ENCODE data around the gene HSD17B10. TPM values are rescaled to one million over a fixed set of nuclear protein-coding genes. Genes with fewer than 3 reads are reported as not detected.
"Not testable (repeated sequence)": the region's sequence is repeated elsewhere in the genome, so short reads cannot be mapped to it uniquely, and the experiment has no call there.

HSD17B10 gene
- total and polyA plus RNA-seq, 7 experiments from 2014 or later: 23.9 to 129 (median 47.1) TPM

GRCh38 chrX:53474707-53475106 is 40.5 kb upstream of the HSD17B10 start:
- ChIA-PET POLR2A (no interaction called here), CTCF (interaction anchor here (0.7 kb wide), 1 partner anchor 161 kb away, joined by 3 read pairs; no protein-coding TSS in a partner anchor)
- H3K27ac ChIP-seq (ENCODE audit: low read depth, low read length): no peak overlapping the region
- no peak overlapping the region for H3K4me3 ChIP-seq (ENCODE audit: low read length)
- intact Hi-C loops (cut with micrococcal nuclease): no loop called here
- Mint-ChIP-seq H3K4me3 (no peak overlapping the region), H3K36me3 (no peaks in the 10 kb centered on the region), H3K27ac (no peak overlapping the region), H3K4me1 (peaks cover 0 to 2% (median 0%) of the 10 kb centered on the region in 7 donors), H3K27me3 (peaks cover 0 to 16% (median 0%) of the 10 kb centered on the region in 5 donors), H3K9me3 (no peaks in the 10 kb centered on the region)
- H3K27me3 ChIP-seq (ENCODE audit: control insufficient read depth in 2 of 2, insufficient read depth in 2 of 2, low read length in 2 of 2): no peaks in the 10 kb centered on the region
- H3K4me1 ChIP-seq (ENCODE audit: control insufficient read depth in 2 of 2, insufficient read depth in 2 of 2, low read length in 2 of 2): no peaks in the 10 kb centered on the region
- no peaks in the 10 kb centered on the region for H3K9me3 ChIP-seq (ENCODE audit: control insufficient read depth in 2 of 3, low read length in 3 of 3)
- no peaks in the 10 kb centered on the region for H3K36me3 ChIP-seq (ENCODE audit: control insufficient read depth in 2 of 3, insufficient read depth in 3 of 3, low read length in 3 of 3)
- no peak for ATAC-seq
- no peak for DNase-seq

GRCh38 chrX:53471346-53471745 is 37.2 kb upstream of the HSD17B10 start:
- Mint-ChIP-seq H3K27ac (no peak overlapping the region), H3K4me3 (no peak overlapping the region), H3K9me3 (no peaks in the 10 kb centered on the region), H3K4me1 (peaks cover 0 to 2% (median 0%) of the 10 kb centered on the region in 7 donors), H3K36me3 (no peaks in the 10 kb centered on the region), H3K27me3 (peaks cover 0 to 16% (median 0%) of the 10 kb centered on the region in 5 donors)
- H3K36me3 ChIP-seq (ENCODE audit: control insufficient read depth in 2 of 3, insufficient read depth in 3 of 3, low read length in 3 of 3): no peaks in the 10 kb centered on the region
- intact Hi-C loops (cut with micrococcal nuclease): no loop called here
- no peak overlapping the region for H3K4me3 ChIP-seq (ENCODE audit: low read length)
- H3K27me3 ChIP-seq (ENCODE audit: control insufficient read depth in 2 of 2, insufficient read depth in 2 of 2, low read length in 2 of 2): no peaks in the 10 kb centered on the region
- ChIA-PET POLR2A (no interaction called here), CTCF (no interaction called here)
- no peaks in the 10 kb centered on the region for H3K4me1 ChIP-seq (ENCODE audit: control insufficient read depth in 2 of 2, insufficient read depth in 2 of 2, low read length in 2 of 2)
- no peaks in the 10 kb centered on the region for H3K9me3 ChIP-seq (ENCODE audit: control insufficient read depth in 2 of 3, low read length in 3 of 3)
- no peak overlapping the region for H3K27ac ChIP-seq (ENCODE audit: low read depth, low read length)
- ATAC-seq: no peak
- no peak for DNase-seq

GRCh38 chrX:53468659-53469058 is 34.5 kb upstream of the HSD17B10 start:
- CTCF ChIA-PET; ATAC-seq; H3K36me3 ChIP-seq (ENCODE audit: control insufficient read depth in 2 of 3, insufficient read depth in 3 of 3, low read length in 3 of 3): not testable (repeated sequence)

DNA sequence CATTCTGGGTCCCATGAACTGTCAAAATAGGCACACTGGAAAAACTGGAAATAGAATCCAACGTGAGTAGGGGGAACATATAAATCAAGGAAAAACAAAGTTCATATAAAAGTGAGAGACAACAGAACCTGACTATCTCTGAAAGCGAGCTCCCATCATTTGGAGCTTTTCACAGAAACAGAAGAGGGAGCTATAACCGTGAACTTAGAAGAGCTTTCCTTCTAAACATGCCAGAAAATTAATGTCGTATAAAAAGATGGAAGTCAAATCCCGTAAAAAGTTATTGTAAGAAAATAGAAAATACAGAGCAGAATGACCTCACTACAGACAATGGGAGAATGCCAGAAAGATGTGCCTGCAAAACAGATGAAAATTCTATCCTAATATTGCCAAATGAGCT is 23.9 kb upstream of the HSD17B10 start:
- peaks cover 0 to 17% (median 0%) of the 10 kb centered on the region in 5 donors for H3K27me3 Mint-ChIP-seq
- POLR2A ChIA-PET: no interaction called here
- H3K27ac Mint-ChIP-seq: peak overlapping the region in 1 of 9 donors; percentile 4

More at GRCh38 chrX:53468659-53469058, 34.5 kb upstream of the HSD17B10 start:
- H3K4me3 Mint-ChIP-seq; H3K27ac ChIP-seq (ENCODE audit: low read depth, low read length); H3K4me1 Mint-ChIP-seq; H3K9me3 ChIP-seq (ENCODE audit: control insufficient read depth in 2 of 3, low read length in 3 of 3); POLR2A ChIA-PET; H3K4me1 ChIP-seq (ENCODE audit: control insufficient read depth in 2 of 2, insufficient read depth in 2 of 2, low read length in 2 of 2); H3K27me3 ChIP-seq (ENCODE audit: control insufficient read depth in 2 of 2, insufficient read depth in 2 of 2, low read length in 2 of 2); H3K4me3 ChIP-seq (ENCODE audit: low read length); intact Hi-C loops (cut with micrococcal nuclease); H3K9me3 Mint-ChIP-seq; H3K36me3 Mint-ChIP-seq; H3K27ac Mint-ChIP-seq; DNase-seq: not testable (repeated sequence)
- H3K27me3 Mint-ChIP-seq: peaks cover 0 to 12% (median 0%) of the 10 kb centered on the region in 5 donors

GRCh38 chrX:53456254-53456653 is 22.1 kb upstream of the HSD17B10 start:
- H3K4me3 Mint-ChIP-seq: no peak overlapping the region
- Histone ChIP-seq H3K9me3 (ENCODE audit: control insufficient read depth in 2 of 3, low read length in 3 of 3) (no peaks in the 10 kb centered on the region), H3K27ac (ENCODE audit: low read depth, low read length) (no peak overlapping the region), H3K36me3 (ENCODE audit: control insufficient read depth in 2 of 3, insufficient read depth in 3 of 3, low read length in 3 of 3) (no peaks in the 10 kb centered on the region), H3K27me3 (ENCODE audit: control insufficient read depth in 2 of 2, insufficient read depth in 2 of 2, low read length in 2 of 2) (no peaks in the 10 kb centered on the region), H3K4me1 (ENCODE audit: control insufficient read depth in 2 of 2, insufficient read depth in 2 of 2, low read length in 2 of 2) (no peaks in the 10 kb centered on the region), H3K4me3 (ENCODE audit: low read length) (no peak overlapping the region)
- no peak overlapping the region for H3K27ac Mint-ChIP-seq
- H3K4me1 Mint-ChIP-seq: no peaks in the 10 kb centered on the region
- no peaks in the 10 kb centered on the region for H3K9me3 Mint-ChIP-seq
- DNase-seq: no peak
- no peak for ATAC-seq
- CTCF ChIA-PET: interaction anchor here (0.6 kb wide), 1 partner anchor 146 kb away, joined by 4 read pairs; no protein-coding TSS in a partner anchor
- POLR2A ChIA-PET: no interaction called here
- peaks cover 0 to 17% (median 0%) of the 10 kb centered on the region in 5 donors for H3K27me3 Mint-ChIP-seq
- intact Hi-C loops (cut with micrococcal nuclease): no loop called here
- no peaks in the 10 kb centered on the region for H3K36me3 Mint-ChIP-seq

More for the DNA sequence above, 23.9 kb upstream of the HSD17B10 start:
- Histone ChIP-seq H3K36me3 (ENCODE audit: control insufficient read depth in 2 of 3, insufficient read depth in 3 of 3, low read length in 3 of 3) (no peaks in the 10 kb centered on the region), H3K4me1 (ENCODE audit: control insufficient read depth in 2 of 2, insufficient read depth in 2 of 2, low read length in 2 of 2) (no peaks in the 10 kb centered on the region), H3K4me3 (ENCODE audit: low read length) (no peak overlapping the region), H3K27ac (ENCODE audit: low read depth, low read length) (no peak overlapping the region), H3K9me3 (ENCODE audit: control insufficient read depth in 2 of 3, low read length in 3 of 3) (no peaks in the 10 kb centered on the region), H3K27me3 (ENCODE audit: control insufficient read depth in 2 of 2, insufficient read depth in 2 of 2, low read length in 2 of 2) (no peaks in the 10 kb centered on the region)
- DNase-seq (no peak), ATAC-seq (no peak)
- Mint-ChIP-seq H3K9me3 (no peaks in the 10 kb centered on the region), H3K4me1 (no peaks in the 10 kb centered on the region), H3K36me3 (no peaks in the 10 kb centered on the region), H3K4me3 (no peak overlapping the region)
- intact Hi-C loops (cut with micrococcal nuclease): no loop called here
- CTCF ChIA-PET: no interaction called here

DNA sequence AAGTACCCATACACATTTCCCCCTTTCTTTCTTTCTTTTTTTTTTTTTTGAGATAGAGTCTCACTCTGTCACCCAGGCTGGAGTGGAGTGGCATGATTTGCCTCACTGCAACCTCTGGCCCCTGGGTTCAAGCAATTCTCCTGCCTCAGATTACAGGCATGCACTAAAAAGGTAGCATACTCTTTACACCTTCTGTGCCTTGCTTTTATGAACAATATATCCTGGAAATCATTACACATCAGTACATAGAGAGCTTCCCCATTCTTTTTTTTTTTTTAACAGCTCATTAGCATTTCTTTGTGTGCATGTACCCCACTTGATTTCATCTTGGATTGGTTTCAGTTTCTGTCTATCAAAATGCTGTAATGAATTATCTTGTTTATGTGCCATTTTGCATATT is 18.6 kb upstream of the HSD17B10 start:
- DNase-seq: no peak
- H3K36me3 ChIP-seq (ENCODE audit: control insufficient read depth in 2 of 3, insufficient read depth in 3 of 3, low read length in 3 of 3): no peaks in the 10 kb centered on the region
- Mint-ChIP-seq H3K27me3 (peaks cover 0 to 13% (median 0%) of the 10 kb centered on the region in 5 donors), H3K9me3 (no peaks in the 10 kb centered on the region), H3K27ac (no peak overlapping the region), H3K4me3 (no peak overlapping the region), H3K4me1 (no peaks in the 10 kb centered on the region), H3K36me3 (no peaks in the 10 kb centered on the region)
- ChIA-PET POLR2A (no interaction called here), CTCF (no interaction called here)
- no peak overlapping the region for H3K4me3 ChIP-seq (ENCODE audit: low read length)
- intact Hi-C loops (cut with micrococcal nuclease): no loop called here
- H3K27me3 ChIP-seq (ENCODE audit: control insufficient read depth in 2 of 2, insufficient read depth in 2 of 2, low read length in 2 of 2): no peaks in the 10 kb centered on the region
- no peak overlapping the region for H3K27ac ChIP-seq (ENCODE audit: low read depth, low read length)
- ATAC-seq: no peak
- no peaks in the 10 kb centered on the region for H3K4me1 ChIP-seq (ENCODE audit: control insufficient read depth in 2 of 2, insufficient read depth in 2 of 2, low read length in 2 of 2)
- no peaks in the 10 kb centered on the region for H3K9me3 ChIP-seq (ENCODE audit: control insufficient read depth in 2 of 3, low read length in 3 of 3)

DNA sequence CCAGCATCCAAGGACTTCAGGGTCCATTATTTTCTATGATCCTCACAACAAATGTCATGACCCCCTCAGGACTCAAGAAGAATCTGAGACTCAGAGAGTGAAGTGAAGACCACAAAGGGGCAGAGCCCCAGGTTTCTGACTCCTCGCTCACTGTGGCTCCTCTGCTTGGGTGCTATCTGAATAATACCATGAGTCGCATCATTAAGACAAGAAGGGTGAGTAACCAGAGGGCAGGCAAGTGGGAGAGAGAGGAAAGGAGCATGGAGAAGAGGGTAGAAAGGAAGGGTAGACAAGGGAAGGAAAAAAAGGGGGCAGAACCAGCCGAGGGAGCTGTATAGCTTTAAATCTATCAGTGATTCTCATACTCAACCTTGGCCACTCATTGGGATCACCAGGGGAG is 15.5 kb upstream of the HSD17B10 start:
- H3K27me3 Mint-ChIP-seq: no peaks in the 10 kb centered on the region
- no peak overlapping the region for H3K4me3 Mint-ChIP-seq
- Histone ChIP-seq H3K27me3 (ENCODE audit: control insufficient read depth in 2 of 2, insufficient read depth in 2 of 2, low read length in 2 of 2) (no peaks in the 10 kb centered on the region), H3K4me3 (ENCODE audit: low read length) (no peak overlapping the region), H3K9me3 (ENCODE audit: control insufficient read depth in 2 of 3, low read length in 3 of 3) (no peaks in the 10 kb centered on the region), H3K36me3 (ENCODE audit: control insufficient read depth in 2 of 3, insufficient read depth in 3 of 3, low read length in 3 of 3) (no peaks in the 10 kb centered on the region), H3K27ac (ENCODE audit: low read depth, low read length) (no peak overlapping the region), H3K4me1 (ENCODE audit: control insufficient read depth in 2 of 2, insufficient read depth in 2 of 2, low read length in 2 of 2) (no peaks in the 10 kb centered on the region)
- POLR2A ChIA-PET: no interaction called here
- DNase-seq: no peak
- CTCF ChIA-PET: no interaction called here
- no peak for ATAC-seq
- peaks cover 0 to 5% (median 0%) of the 10 kb centered on the region in 7 donors for H3K4me1 Mint-ChIP-seq
- H3K27ac Mint-ChIP-seq: no peak overlapping the region
- H3K36me3 Mint-ChIP-seq: no peaks in the 10 kb centered on the region
- intact Hi-C loops (cut with micrococcal nuclease): no loop called here
- H3K9me3 Mint-ChIP-seq: no peaks in the 10 kb centered on the region
